HPDE6-E6E7 (cell line): ENCODE results near the gene OLFML2B.

Experiments
- DNase-seq: peaks from one replicate; pipeline ENCODE4 v3.0.0; 2011; ENCODE audit warnings: missing footprints; ENCODE audit errors: extremely low spot score

OLFML2B gene

GRCh38 chr1:162006081-162006480 is 17.6 kb downstream of the OLFML2B start:
- DNase-seq: no peak

- DNase-seq: no peak
These were observed 19.2 kb downstream of the OLFML2B start for GRCh38 chr1:162004441-162004950.

DNA sequence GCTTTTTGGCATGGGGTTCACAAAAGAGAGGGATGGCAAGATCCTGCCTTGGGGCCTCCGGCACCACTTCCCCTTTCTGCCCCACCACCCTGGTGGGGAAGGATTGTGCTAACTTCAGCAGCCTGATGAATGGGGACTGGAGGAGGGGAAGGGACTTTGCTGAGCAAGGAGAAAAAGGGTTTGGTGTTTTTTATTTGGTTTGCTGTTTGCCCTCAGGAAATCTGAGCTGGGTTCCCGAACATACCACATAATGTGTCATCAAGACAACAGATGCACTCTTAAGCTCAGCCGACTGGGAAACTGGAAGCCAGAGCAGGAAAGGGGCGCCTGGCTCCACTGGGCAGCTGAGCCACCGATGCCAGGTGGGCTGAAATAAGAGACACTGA is 19.8 kb downstream of the OLFML2B start:
- peak; percentile 60 for DNase-seq

- DNase-seq: no peak
These were observed 20.4 kb downstream of the OLFML2B start for GRCh38 chr1:162003061-162003829.

DNA sequence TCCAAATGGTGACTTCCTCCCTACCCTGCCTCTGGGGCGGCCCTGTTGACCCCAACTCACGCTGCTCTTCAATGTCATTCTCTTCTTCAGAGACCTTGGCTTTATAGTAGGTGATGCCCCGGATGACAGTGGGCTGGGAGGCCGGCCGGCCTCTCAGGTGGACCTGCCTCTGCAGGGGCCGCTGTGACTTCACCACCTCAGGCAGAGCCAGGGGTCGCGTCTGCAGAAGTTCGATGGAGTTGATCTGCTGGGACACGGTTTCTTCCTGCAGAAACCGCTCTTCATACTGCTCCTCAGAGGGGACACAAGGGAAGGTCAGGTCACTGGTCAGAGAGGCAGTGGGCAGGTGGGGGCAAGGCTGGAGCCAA is 23.6 kb downstream of the OLFML2B start:
- no peak for DNase-seq

DNA sequence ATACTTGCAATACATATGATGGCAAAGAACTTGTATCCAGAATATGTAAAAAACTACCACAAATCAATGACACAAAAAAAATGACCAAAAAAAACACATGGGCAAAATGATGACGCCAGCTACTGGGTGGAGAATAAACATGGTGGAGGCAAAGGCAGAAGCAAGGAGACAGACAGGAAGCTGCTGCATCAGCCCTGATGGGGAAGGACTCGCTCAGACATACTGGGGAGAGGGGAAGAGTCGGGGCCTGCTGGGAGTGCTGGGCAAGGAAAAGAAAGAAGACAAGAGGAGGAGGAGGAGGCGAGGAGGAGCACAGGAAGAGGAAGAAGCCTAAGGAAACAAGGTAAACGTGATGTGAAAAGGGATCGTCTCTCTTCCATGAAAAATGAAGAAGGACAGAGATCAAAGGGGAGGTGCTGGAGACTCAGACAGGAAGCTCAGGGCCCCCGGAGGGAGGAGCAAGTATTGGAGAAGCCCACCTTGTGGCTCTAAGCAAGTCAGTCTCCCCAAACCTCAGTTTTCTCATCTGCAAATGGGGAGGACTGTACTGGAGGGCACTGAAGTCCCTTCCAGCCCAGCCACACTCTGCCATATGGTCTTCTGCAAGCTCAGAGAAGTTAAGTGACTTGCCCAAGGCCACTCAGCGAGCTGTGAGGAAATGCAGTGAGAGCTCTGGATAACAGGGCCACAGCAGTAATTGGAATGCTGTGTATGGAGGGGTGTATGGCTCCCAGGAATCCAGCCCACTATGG is 24.2 kb downstream of the OLFML2B start:
- DNase-seq: no peak

- no peak for DNase-seq
These were observed 24.9 kb downstream of the OLFML2B start for GRCh38 chr1:161998811-161999210.

GRCh38 chr1:161997152-161997551 is 26.5 kb downstream of the OLFML2B start:
- no peak for DNase-seq

- DNase-seq: no peak
These were observed 29.4 kb downstream of the OLFML2B start for GRCh38 chr1:161994175-161994668.

GRCh38 chr1:161993576-161993975 is 30.1 kb downstream of the OLFML2B start:
- no peak for DNase-seq

- DNase-seq: no peak
These were observed 33.9 kb downstream of the OLFML2B start for GRCh38 chr1:161989786-161990185.

DNA sequence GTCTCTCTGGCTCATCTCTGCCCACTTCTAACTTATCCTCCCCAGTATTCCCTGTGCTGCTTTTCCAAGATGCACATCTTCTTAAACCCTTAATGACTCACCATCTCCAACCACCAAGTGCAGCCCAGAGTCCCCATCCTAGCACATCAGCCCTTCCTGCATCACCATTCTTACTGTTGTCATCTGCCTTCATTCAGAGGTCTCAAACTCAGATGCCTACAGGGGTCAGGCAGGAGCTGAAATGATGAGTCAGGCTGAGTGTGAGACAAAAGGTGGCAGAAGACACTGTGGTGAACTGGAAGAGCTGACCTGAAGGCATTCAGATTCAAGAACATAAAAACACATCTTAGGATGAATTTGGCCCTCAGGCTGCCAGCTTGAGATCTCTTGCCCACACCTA is 34.6 kb downstream of the OLFML2B start:
- no peak for DNase-seq

- DNase-seq: no peak
These were observed 35.3 kb downstream of the OLFML2B start for GRCh38 chr1:161988413-161988812.

DNA sequence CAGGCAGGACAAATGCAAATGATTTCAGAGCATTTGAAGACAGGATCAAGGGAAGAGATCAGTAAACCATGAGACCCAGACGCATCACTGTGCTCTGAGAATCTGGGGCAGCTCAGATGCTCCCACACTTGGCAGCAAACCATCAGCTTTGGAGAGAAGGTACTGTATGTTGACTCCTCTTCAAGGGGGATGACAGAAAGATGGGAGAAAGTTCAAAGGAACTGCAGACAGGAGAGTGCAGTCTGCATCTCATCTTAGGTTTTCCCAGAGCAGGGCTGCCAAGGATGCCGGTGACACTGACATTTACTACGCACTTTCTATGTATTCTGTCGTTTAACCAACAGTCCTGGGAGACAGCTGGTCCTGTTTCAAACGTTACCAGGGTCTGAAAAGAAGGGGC is 35.8 kb downstream of the OLFML2B start:
- no peak for DNase-seq

DNA sequence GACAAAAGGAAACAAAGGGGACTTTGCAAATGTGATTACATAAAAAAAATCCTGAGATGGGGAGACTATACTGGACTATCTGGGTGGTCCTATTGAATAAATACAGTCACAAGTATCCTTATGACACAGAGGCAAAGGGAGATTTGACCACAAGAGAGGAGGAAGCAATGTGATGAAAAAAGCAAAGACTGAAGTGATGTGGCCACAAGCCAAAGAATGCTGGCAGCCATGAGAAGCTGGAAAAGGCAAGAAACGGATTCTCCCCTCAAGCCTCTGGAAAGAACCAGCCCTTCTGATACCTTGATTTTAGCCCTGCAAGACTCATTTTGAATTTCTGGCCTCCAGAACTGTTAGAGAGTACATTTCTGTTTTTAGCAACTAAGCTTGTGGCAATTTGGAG is 36.4 kb downstream of the OLFML2B start:
- DNase-seq: no peak

- DNase-seq: no peak
These were observed 37.3 kb downstream of the OLFML2B start for GRCh38 chr1:161986328-161986727.

DNA sequence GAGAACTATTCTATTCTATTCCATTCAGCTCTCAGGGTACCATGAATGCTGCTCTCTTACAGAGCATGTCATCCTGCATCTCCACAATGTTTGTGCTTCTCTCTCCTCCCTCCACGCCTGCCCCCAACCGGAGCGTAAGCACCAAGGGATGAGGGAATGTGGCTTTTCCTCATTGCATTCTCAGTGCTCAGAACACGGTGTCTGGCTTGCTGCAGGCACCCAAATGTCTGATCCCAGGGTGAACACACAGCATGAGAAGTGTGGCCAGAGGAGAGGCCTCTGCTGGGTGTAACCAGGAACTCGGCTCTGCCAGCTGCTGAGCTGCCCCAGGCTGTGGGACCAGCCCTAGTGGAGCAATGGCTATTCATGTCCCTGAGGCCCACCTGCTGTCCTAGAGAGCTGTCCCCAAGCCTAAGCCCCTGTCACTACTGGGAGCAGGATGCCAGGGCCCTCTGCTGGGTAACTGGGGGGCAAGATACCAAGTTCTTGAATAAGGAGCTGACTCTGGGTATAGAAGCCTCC is 38.3 kb downstream of the OLFML2B start:
- DNase-seq: no peak

DNA sequence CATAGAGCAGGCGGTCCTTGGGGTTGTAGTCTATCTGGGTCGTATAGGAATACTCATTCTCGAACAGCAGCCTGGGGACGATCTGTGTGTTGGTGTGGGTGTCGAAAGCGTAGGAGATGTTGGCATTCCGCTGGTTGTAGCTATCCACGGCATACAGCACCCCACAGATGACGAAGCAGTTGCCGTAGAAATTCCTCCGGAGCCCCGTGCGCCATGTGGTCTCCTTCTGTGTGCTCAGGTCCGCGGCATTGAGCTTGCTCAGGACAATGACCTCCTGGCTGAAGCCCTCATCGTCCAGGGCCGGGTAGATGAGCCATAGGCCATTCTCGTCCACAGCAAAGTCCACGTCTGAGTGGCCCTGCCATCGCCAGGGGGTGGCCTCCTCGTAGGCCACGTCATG is 39.9 kb downstream of the OLFML2B start:
- no peak for DNase-seq

- DNase-seq: no peak
These were observed 40.8 kb downstream of the OLFML2B start for GRCh38 chr1:161982917-161983316.

DNA sequence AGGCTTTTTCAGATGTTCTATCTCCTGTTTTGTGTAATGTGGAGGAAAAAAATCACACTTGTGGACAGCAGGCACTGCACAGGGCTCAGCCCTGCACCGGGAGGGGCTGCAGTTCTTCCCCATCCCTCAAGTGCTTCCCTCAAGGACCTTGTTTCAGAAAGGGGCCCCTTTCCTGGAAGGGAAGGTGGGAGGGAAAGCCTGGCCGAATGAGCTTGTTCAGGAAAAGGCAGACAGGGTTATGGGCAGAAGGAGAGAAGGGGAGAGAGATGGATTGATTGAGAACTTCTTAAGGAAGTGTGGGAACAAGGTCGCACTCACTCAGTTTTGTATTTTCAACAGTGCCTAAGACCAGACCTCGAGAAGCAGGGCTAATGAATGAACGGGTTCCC is 41.2 kb downstream of the OLFML2B start:
- no peak for DNase-seq

- no peak for DNase-seq
These were observed 41.7 kb downstream of the OLFML2B start for GRCh38 chr1:161981735-161982506.

DNA sequence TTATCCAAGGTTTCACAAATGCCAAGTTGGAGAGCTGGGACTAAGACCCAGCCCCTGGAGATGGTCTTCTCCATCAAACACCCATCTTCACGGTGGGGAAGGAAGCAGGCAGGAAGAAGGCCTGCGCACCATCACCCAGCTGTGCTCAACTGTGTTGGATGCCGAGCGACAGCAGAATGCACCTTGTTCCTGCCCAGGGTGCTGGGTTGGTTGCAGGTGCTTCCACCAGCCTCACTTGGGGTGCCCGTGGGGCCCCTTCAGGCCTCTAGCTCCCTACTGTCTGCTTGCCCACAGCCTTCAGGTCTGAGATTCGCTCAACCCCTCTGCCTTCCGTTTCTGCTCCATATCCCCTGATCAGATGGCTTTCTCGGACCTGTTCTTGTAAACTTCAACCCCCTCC is 42.5 kb downstream of the OLFML2B start:
- no peak for DNase-seq
